Astrocyte of the cerebellum (primary cell): ENCODE data around the gene INPP5A.

Experiments
- DNase-seq: peaks from one replicate; pipeline ENCODE4 v3.0.0-alpha.2; 2011; ENCODE audit warnings: low read depth
- H3K4me3 ChIP-seq: 2 replicates; pipeline ENCODE4 v1.5.1; 2011; ENCODE audit warnings: mild to moderate bottlenecking, low read depth, low read length, moderate library complexity
- in situ Hi-C: cut with HindIII; loops from 2 replicates; pipeline ENCODE4 v1.10.0; 2017; ENCODE audit warnings: low sequenced_read_pairs
- TF ChIP-seq, protein P1 (sequence below): IDR thresholded peaks from 2 replicates; pipeline ENCODE4 v1.5.1; 2012; ENCODE audit warnings: low read length, low read depth, moderate library complexity, mild to moderate bottlenecking; ENCODE audit errors: missing control alignments

INPP5A gene

DNA sequence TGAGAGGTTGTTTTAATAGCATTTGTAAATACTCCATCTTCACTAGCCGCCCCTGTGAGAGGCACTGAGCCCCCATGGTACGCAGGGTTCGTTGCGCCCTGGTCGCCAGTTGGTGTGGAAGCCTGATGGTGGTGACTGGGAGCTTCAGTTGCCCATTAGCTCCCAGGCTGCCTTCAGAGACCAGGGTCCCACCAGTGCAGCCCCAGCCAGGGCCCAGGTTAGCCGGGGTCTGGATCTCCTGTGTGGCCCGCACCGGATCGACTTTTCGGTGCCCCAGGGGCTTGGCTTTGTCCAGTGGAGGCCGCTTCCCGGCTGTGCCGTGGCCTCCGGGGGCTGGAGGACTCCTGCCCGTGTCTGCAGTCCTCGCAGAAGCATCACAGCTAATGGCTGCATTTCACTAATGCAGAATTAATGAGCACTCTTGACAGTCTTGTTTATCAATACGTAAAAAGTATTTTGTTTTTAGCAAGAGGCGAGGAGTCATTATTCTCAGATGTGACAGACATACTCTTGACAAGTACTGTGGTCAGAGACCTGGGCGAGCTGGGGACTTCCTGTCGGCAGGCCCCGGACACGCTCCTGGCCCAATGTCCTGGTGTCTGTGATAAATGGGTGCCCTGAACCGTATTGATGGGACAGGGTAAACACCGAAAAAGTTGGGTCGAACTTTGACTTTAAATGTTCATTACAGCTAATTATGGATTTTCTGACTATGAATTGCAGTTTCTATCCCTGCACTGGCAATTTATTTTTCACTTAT is 148.5 kb downstream of the INPP5A start:
- H3K4me3 ChIP-seq, result no peak overlapping the region
- no peak for DNase-seq
- in situ Hi-C loops, result no loop called here
- TF ChIP-seq, protein P1, sequence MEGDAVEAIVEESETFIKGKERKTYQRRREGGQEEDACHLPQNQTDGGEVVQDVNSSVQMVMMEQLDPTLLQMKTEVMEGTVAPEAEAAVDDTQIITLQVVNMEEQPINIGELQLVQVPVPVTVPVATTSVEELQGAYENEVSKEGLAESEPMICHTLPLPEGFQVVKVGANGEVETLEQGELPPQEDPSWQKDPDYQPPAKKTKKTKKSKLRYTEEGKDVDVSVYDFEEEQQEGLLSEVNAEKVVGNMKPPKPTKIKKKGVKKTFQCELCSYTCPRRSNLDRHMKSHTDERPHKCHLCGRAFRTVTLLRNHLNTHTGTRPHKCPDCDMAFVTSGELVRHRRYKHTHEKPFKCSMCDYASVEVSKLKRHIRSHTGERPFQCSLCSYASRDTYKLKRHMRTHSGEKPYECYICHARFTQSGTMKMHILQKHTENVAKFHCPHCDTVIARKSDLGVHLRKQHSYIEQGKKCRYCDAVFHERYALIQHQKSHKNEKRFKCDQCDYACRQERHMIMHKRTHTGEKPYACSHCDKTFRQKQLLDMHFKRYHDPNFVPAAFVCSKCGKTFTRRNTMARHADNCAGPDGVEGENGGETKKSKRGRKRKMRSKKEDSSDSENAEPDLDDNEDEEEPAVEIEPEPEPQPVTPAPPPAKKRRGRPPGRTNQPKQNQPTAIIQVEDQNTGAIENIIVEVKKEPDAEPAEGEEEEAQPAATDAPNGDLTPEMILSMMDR, result no peak

DNA sequence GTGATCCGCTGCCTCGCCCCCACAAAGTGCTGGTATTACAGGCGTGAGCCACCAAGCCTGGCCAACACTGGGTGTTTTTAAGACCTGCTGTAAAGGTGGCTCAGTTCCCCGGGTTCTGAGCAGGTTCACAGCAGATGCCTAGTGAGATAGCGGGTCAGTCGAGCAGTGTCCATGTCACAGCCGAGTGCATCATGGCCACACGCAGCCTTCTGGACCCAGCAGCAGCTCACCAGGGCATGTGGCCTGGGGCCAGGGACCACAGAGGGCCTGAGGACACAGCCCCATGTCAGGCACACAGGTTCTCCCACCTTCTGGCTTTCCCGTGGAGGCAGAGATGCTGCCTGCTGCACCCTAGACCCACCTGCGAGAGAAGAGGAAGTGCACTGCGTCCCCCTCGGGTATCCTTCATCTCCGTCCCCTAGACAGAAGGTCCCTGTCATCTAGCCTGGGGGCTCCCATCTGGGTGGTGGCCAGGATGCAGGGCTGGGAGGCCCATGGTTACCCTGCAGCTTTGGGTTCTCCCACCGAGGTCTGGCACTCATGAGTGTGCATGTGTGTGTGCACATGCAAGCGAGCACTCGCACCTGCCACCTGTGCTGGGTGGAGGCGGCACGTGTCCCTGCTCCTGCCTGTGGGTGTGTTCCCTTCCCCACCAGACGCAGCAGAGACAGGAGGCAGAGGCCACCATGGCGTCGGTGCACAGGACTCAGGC is 149.8 kb downstream of the INPP5A start:
- no peak for DNase-seq
- TF ChIP-seq, protein P1, result no peak
- in situ Hi-C loops, result no loop called here

DNA sequence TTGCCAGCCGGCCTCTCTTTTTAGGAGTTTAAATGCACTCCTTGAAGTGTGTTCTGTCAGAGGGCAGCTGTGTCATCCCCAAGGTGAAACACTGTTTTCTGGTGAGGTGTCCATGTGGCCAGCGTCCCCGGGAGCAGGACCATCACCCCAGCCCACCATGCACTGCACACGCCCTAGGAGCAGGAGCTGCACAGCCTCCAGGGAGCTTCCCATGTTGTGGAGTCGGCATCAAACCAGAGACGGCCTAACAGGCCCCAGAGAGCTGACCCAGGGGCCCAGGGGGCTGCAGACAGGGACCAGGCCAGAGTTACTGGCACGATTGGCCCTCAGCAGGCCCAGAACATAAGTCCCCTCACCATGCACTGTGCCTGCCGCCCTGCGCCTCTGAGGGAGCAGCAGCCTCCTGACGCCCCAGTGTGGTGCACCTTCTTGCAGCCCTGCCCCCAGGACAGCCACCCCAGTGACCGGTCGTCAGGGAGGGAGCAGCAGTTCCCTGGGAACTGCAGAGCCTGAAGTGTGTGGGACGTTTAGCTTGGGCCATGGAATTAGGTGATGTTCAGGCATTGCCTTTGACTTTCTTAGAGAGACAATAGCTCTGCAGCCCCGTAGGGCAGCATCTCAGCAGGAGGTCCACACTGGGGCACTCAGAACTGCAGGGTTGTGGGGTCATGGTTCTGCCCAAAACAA is 150.4 kb downstream of the INPP5A start:
- TF ChIP-seq, protein P1, result no peak
- no peak for DNase-seq
- H3K4me3 ChIP-seq, result no peak overlapping the region
- in situ Hi-C loops, result no loop called here

More for the DNA sequence above, 149.8 kb downstream of the INPP5A start:
- no peak overlapping the region for H3K4me3 ChIP-seq

DNA sequence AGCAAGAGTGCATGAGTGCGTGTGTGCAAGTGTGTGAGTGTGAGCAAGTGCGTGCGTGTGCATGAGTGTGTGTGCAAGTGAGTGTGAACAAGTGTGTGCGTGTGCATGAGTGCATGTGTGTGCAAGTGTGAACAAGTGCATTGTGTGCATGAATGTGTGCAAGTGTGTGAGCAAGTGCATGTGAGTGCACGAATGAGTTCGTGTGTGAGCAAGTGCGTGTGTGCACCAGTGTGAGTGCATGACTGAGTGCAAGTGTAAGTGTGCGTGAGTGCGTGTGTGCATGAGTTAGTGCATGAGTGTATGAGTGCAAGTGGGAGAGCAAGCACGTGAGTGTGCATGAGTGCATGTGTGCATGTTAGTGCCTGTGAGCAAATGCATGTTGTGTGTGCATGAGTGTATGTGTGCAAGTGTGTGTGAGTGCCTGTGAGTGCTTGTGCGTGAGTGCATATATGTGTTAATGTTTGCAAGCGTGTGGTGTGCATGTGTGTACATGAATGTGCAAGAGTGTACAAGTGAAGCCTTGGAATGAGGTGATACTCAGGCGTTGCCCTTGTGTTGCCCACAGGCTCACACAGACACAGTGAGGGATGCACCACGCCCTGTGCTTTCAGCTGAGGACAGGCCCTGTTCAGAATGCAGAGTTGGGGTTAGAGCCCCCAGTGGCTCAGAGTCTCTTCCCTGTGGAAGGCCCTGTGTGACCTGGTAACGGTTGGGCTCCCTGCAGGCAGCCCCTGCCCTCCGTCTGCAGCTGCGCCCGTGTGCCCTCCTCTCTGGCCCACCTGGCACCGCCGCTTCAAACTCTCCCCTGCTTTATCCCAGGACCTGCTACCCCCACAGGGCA is 151.2 kb downstream of the INPP5A start:
- in situ Hi-C loops, result no loop called here
- TF ChIP-seq, protein P1, result no peak
- no peak for DNase-seq
- no peak overlapping the region for H3K4me3 ChIP-seq

DNA sequence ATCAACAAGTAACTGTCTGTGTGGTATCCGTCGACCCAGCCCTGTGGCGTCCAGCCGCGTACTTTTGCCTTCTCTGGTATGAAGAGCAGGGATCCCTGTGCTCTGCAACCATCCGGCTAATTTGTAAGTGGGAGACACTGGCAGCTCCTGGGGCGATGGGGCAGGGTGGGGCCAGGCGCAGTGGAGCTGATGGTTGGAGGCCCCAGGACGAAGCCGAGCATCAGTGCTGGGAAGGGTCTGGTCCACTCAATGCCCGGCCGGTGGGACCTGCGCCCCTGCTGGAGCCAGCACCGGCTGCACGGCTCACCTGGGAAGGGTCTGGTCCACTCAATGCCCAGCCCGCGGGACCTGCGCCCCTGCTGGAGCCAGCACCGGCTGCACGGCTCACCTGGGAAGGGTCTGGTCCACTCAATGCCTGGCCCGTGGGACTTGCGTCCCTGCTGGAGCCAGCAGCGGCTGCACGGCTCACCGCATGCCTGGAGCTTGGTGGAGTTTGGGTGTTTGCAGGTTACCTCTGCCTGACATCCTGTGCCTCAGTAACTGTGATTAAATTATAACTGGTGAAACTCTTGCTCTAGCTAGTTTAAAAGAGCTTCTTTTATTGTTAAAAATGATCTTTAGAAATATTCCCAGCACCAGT is 152.3 kb downstream of the INPP5A start:
- H3K4me3 ChIP-seq, result no peak overlapping the region
- TF ChIP-seq, protein P1, result no peak
- DNase-seq, result no peak
- in situ Hi-C loops, result loop anchor here (5.0 kb wide), 1 partner anchor 82 kb away; no protein-coding TSS in a partner anchor

DNA sequence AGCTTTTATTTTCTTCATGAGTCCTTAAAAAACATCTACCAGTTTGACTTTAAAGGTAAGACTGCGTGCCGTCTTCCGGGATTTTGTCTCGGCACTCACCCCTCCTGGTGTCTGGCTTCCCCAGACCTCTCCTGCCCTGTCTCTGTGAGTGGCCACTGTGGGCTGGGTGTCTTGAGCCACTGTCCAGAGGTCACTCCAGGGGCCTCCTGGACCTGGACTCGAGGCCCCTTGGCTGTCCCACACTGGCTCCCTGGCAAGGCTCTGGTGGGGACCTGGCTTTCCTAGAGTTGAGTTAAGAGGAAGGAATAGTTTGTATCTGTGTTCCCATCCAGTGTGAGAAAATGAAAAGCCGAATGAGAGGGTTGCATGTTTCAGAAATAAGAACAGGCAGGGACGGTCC is 152.8 kb downstream of the INPP5A start:
- in situ Hi-C loops, result loop anchor here (5.0 kb wide), 1 partner anchor 82 kb away; no protein-coding TSS in a partner anchor
- no peak for DNase-seq

More for the DNA sequence above, 152.8 kb downstream of the INPP5A start:
- H3K4me3 ChIP-seq, result no peak overlapping the region
- TF ChIP-seq, protein P1, result no peak
